Fibroblast of skin of back (primary cell): Measurements from ENCODE around the gene PPP2R3C. TPM values are rescaled to one million over a fixed set of nuclear protein-coding genes. Genes with fewer than 3 reads are reported as not detected.
"Not testable (repeated sequence)": the region's sequence is repeated elsewhere in the genome, so short reads cannot be mapped to it uniquely, and the experiment has no call there.

Experiments used
- DNase-seq: peaks from one replicate; pipeline ENCODE4 v3.0.0-alpha.2; 2013
- polyA plus RNA-seq, 2 experiments: library from polyadenylated mRNA; unstranded; fragments of 120-200 nt; gene quantifications; one replicate each; pipeline ENCODE4 v1.2.1, GENCODE V29; 2013; ENCODE audit not compliant: insufficient read length in 2 of 2

Gene PPP2R3C
- 42.7 TPM for polyA plus RNA-seq (2013, experiment 1 of 2; ENCODE audit: insufficient read length)
- 44.4 TPM for polyA plus RNA-seq (2013, experiment 2 of 2; ENCODE audit: insufficient read length)

DNA sequence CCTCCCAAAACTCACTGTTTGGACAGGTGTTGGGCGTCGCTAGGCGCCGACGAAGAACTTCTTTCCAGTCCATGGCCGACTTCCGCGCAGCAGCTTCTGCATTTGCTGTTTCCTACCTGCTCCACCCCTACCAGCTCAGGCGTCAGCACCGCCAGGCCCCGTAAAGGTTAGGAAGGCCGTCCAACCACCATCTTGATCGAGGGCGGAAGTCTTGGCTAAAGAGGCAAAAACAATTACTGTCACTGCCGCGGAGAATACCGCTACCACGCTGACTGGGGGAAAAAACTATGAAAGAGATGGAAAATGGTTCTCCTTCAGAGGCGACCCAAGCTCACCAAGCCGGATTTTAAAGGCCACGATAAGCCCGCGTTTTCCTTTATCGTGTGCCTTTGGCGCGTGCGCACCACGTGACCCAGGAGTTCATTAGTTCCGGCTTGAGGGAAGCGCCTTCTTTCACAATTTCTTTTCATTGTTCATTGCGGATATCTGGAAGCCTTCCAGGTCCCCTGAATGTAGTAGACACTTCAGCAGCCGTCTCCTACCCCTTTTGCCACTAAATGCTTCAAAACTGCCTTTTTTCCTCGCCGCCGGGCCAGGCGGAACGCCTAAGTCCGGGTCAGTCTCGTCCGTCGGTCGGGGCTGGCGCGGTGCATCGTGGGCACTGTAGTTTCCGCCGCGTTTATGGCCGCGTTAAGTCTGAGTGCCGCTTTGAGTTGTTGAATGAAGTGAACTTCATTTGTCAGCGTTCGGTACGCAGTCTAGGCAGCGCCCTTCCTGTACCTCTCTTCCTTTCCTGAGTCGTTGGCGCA is at the start of gene PPP2R3C, which contains the start of gene PRORP:
PPP2R3C (minus strand) TSS at position 104 of the 809 bp plus-strand sequence; CDS start at position 73, 31 bp downstream.
PRORP (plus strand) TSS at position 666 of the 809 bp plus-strand sequence. CDS start 694 bp downstream, outside the sequence.
- DNase-seq, result peak; percentile 90

DNA sequence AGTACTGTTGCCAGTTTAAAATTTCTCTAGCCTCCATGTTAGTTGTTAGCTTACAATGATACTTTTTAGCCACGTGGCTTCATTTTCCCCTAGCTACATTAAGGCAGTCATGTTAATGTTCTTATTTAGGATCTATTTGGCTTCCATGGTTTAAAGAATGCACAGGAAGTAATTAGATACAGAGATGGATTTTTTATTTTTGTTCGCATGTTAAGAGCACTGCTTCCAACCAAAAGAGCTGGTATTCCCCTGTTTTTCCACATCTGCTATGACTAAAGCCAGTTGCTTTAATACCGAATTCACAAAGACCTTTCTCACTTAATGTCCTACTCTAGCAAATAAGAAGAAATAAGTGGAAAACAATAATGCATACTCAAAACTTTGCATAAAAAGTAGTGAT is 45.7 kb upstream of the PPP2R3C start:
- no peak for DNase-seq

DNA sequence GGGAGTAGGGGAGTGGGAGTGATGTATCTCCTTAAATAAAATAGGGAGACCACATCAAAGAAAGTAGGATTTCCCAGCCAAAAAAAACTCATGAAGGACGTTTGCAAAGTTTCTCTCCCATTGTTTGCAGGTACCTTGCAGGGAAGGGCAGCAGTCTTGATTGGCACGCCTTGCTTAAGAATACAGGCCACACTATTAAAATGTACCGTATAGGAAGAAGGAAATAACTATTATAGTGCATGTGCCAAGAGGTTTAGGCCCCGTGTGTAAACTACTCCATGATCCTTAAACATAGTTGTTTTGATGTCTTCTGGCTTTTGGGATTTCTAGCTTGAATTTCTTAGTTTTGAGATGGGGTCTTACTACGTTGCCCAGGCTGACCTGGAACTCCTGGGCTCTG is 43.1 kb upstream of the PPP2R3C start:
- no peak for DNase-seq

DNA sequence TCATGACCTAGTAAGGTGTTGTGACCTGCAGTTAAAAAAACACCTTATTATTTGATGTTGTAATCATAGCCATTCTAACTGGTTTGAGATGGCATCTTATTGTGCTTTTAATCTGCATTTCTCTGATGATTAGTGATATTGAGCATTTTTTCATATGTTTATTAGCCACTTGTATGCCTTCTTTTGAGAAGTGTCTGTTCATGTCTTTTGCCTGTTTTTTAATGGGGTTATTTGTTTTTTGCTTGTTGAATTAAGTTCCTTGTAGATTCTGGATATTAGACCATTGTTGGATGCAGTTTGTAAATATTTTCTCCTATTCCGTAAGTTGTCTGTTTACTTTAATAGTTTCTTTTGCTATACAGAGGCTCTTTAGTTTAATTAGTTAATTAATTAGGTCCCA is 41.6 kb upstream of the PPP2R3C start:
- no peak for DNase-seq

DNA sequence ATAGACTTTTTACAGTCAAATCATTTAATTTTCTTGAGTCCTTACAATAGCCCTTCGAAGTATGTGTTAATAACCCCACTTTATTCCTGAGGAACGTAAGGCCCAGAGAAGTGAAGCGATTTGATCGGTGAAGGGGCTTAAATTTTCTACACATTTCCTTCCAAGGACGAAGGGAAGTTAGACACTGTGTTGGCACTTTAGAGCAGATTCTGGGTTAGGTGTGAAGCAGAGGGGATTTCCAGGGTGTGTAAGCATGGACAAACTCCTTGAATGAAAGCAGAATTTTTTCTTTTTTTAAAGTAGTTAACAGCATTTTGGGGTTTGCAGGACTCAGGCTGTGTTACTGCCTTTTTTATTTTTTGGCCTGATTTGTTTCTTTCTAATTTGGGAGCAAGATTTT is 39.4 kb upstream of the PPP2R3C start:
- no peak for DNase-seq

DNA sequence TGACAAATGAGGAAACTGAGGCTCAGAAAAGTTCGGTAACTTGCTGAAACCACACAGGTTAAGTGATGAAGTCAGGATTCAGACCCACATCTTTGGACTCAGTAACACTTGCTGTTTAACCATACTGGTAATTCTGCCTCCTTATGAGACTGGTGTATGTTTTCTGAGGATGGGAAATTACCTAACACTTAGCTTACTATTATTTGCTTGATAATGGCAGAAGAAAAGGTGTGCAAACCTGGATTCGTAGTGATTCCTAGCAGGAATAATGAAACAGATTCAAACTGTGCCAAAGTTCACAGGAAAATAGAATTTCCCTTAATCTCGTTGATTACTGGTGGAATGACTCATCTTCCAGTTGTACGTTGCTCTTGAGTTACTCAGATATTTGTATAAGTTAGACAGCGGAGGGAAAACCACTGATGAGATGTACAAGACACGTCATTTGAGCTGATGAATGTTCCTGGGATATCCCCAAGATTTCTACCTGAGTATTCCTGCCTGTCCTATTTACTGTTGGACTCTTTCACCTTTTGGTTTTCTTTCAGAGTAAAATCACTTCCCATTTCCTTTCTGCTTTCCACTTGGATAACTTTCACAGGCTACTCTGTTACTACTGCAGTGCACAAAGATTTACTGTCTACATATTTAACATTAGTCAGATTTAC is 38.1 kb upstream of the PPP2R3C start:
- DNase-seq, result peak; percentile 92

DNA sequence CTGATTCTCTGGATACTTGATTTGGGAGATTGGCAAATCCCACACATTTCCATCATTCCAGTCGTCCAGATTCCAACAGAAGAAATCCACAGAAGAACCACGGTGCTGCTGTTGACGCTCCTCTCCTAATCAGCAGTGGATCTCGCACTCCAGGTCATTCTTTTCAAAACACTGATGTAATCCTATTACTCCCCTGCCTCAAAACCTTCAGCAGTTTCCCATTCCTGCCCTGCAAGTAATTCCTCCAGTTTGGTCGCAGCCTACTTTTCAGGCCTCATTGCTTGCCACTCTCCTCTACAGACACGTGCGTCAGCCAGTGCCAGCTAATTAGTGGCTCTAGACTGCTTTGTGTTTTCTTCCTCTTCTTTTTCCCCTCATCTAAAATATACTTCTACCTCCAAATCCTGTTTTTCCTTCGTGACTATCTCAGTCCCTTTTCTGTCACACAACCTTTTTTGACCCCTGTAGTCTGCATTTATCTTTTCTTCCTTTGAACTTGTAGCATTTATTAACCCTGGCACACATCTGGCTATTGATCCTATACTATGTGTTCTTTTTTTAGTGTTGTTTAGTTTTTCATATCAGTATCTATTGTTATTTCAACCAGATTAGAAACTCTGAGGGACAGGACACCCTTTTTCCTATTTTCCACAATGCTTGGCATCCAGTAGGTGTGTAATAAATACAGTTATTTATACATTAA is 37.3 kb upstream of the PPP2R3C start:
- DNase-seq, result peak; percentile 4

DNA sequence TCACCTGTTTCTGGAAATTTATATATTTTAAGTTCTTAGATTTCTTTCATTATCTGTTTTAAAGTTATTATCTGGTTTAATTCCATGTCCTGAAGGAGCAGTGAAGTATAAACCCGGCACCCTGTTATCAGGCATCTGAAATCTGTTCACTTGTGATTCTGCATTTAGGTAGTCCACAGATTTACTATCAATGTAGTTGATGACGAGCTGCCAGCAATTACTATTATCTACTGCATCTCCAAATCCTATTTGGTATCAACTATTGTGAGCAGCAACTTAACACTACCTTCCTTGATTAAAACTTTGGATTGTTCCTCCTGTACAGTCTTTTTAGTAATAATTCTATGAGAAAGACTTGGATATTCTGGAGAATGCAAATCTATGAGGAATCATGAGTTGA is 36.7 kb upstream of the PPP2R3C start:
- DNase-seq, result no peak

DNA sequence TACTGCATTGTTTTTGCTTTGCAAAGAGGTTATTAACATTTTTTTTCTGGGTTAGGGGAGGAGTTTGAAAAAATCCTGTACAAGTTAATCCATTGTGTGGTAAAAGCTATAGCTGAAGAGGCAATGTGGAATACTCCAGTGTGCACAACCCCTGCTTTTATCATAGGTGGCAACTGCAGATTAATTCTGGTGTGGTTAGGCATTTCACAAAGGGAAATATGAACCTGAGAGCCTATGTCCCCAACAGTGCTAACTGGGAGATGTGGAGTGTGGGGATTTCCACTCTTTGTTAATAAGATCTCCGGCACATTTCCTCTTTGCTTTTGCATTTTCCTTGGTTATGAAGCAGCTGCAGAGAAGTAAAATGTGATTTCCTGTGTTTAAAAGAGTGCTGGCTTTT is 34.2 kb upstream of the PPP2R3C start:
- DNase-seq, result peak; percentile 10

DNA sequence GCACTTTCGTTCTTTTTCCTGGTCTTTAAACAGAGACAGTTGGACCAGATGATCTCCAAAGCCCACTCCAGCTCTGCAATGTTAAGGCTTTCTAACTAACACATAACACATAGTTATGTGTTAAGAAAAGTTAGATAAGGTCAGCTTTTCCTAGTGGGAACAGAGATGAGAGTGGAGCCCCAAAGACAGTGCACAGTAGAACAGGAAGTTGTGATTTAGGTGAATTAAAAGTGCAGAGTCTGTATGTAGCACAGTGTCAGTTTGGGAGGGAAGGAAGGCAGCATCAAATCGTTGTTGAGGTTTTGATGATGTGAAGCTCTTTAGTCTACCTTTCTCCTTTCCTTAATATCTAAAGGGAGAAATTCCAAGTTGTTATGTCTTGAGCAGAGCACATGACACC is 32.2 kb upstream of the PPP2R3C start:
- DNase-seq, result no peak

DNA sequence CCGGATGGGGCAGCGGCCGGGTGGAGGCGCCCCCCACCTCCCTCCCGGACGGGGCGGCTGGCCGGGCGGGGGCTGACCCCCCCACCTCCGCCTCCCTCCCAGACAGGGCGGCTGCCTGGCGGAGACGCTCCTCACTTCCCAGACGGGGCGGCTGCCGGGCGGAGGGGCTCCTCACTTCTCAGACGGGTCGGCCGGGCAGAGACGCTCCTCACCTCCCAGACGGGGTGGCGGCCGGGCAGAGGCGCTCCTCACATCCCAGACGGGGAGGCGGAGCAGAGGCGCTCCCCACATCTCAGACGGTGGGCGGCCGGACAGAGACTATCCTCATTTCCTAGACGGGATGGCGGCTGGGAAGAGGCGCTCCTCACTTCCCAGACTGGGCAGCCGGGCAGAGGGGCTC is 30.7 kb upstream of the PPP2R3C start:
- DNase-seq, result not testable (repeated sequence)

DNA sequence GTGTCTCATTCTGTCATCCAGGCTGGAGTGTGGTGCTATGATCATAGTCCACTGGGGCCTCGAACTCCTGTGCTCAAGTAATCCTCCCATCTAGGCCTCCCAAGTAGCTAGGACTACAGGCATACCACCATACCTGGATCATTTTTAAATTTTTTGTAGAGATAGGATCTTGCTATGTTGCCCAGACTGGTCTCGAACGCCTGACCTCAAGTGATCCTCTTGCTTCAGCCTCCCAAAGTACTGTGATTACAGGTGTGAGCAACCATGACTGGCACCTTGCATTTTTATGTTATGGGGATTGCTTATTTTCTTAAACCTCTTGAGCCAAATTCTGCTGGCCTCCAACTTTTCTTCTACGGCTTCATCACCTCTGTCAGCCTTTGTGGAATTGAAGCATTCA is 27.4 kb upstream of the PPP2R3C start:
- no peak for DNase-seq

DNA sequence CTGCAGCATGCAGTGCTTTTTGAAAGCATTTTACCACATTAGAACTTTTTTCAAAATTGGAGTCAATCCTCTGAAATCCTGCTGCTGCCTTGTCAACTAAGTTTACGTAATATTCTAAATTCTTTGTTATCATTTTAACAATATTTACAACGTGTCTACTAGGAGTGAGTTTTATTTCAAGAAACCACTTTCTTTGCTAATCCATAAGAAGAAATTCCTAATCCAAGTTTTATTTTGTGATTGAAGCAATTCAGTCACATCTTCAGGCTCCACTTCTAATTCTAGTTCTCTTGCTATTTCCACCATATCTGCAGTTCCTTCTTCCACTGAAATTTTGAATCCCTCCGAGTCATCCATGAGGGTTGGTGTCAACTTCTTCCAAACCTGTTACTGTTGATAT is 25.9 kb upstream of the PPP2R3C start:
- DNase-seq, result no peak

DNA sequence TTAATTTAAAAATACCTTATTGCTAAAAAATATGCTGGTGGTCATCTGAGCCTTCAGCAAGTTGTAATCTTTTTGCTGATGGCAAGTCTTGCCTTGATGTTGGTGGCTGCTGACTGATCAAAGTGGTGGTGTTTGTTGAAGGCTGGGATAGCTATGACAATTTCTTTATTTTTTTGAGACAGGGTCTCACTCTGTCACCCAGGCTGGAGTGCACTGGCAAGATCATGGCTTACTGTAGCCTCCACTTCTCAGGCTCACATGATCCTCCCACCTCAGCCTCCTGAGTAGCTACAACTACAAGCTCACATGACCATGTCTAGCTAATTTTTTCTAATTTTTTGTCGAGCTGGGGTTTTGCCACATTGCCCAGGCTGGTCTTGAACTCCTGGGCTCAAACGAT is 25.4 kb upstream of the PPP2R3C start:
- no peak for DNase-seq

DNA sequence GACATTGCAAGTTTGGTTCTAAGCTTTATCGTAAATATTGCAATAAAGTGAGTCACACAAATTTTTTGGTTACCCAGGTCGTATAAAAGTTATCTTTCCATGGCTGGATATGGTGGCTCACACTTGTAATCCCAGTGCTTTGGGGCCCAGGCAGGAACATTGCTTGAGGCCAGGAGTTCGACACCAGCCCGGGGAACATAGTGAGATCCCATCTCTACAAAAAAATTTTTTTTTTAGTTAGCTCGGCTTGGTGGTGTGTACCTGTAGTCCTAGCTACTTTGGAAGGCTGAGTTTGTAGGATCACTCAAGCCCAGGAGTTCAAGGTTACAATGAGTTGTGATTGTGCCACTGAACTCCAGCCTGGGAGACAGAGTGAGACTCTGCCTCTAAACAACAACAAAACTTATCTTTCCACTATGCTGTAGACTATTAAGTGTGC is 24.9 kb upstream of the PPP2R3C start:
- DNase-seq, result no peak

DNA sequence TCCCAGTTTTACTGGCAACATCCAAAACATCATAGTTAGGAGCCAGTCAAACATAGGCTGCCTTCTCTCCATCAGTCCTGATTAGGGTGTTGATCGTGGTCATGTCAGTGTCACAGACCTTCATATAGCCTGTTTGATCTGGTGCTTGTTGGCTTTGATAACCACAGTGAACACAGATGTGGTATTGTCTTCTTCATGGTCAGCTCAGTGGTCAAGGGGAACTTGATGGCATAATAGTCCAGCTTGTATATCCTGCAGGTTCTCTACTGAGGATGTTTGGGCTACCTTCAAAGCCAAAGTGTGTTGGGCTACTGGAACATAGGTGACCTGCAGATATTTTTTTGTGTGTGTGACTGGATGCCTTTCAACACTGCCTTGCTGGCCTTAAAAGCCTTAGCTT is 22.2 kb upstream of the PPP2R3C start:
- DNase-seq, result no peak

DNA sequence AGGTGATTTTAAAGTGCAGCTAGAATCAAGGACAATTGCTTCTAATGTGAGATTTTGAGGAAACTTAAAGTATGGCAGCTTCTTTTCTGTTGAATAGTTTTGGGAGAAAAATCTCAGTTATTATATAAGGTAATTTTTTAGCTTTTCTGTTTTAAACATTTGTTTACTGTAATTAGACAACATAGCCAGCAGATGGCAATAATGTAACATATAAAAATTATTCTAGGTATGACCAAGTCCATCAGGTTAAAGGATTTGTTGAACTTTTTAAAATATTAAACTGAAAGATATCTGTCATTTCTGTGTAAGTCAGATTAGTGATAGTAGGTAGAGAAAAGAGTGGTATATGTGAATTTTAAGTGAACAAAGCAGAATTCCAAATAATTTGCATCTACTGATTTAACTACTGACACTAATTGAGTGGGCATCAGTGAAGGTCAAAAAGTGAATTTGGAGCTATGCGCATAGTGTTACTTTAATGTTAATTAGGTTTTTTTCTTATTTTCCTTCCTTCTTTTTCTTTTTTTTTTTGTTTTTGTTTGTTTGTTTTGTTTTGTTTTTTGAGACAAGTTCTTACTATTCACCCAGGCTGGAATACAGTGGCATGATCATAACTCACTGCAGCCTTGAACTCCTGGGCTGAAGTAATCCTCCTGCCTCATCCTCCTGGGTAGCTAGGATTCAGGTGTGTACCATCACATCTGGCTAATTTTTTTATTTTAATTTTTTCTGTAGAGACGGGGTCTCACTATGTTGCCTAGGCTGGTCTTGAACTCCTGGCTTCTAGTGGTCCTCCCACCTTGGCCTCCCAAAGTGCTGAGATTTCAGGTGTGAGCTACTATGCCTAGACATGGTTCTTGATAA is 19.2 kb upstream of the PPP2R3C start:
- peak; percentile 40 for DNase-seq

DNA sequence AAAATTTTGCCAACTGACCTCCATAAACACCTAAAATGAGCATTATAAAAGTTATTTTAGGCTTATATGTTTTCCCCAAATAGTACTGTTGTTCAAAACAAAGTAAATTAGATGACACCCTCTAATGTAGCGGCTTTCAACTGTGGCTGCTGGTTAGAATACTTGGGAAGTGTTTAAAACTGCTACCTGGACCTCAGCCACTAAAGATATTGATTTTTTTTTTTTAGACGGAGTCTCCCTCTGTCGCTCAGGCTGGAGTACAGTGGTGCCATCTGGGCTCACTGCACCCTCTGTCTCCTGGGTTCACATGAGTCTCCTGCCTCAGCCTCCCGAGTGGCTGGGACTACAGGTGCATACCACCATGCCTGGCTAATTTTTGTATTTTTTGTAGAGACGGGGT is 16.8 kb upstream of the PPP2R3C start:
- DNase-seq, result no peak

DNA sequence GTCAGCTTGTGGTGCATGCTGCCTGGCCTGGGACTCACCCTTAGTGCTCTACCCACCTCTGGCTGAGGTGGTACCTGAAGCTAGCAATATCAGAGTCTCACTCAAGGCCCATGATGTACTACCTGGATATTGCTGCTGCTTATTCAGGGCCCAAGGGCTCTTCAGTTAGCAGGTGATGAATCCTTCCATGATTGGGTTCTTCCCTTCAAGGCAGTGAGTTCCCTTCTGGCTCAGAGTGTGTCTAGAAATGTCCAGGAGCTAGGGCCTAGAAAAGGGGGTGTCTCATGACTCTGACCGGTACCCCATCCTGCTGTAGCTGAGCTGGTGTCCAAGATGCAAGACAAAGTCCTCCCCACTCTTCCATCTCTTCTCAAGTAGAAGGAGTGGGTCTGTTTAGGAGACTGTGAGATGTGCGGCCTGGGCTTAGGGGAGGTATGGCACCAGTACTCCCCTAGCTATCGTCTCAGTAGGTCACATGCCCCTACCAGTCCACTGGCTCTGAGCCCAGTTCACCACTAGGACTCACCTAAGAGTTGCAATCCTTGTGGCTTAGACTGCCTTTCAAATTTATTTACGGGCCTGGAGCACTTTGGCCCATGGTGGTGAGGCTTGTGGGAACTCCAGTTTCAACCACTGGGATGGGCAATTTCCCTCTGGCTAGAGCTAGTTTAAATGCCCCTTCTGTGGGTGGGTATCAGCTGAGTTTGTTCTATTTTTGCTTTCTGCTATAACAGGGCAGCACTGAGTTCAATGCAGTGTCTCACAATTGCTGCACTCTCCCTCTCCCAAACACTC is 12.7 kb upstream of the PPP2R3C start:
- no peak for DNase-seq

DNA sequence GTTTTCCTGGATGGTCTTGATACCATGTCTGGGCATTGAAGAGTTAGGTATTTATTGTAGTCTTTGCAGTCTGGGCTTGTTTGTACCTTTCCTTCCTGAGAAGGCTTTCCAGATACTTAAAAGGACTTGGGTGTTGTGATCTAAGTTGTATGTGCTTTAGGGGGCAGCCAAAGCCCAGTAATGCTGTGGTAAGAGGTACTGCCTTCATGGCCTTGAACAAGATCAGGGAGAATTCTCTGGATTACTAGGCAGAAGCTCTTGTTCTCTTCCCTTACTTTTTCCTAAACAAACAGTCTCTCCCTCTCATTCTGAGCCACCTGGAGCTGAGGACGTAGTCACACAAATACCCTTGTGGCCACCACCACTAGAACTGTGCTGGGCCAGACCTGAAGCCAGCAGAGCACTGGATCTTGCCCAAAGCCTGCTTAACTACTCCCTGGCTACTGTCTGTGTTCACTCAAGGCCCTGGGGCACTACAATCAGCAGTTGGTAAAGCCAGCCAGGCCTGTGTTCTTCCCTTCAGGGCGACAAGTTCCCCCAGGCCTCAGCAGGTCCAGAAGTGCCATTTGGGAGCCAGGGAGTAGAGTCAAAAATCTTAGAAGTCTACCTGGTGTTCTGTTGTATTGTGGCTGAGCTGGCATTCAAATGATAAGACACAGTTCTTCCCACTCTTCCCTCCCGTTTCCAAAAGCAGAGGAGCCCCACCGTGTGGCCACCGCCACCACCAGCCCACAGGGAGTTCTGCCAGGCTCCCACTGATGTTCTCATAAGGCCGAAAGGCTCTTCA is 11.9 kb upstream of the PPP2R3C start:
- no peak for DNase-seq
